ENCODE measurements around the gene KLRC1. TPM values are rescaled to one million over a fixed set of nuclear protein-coding genes. Genes with fewer than 3 reads are reported as not detected.

The KLRC1 gene
- total and polyA plus RNA-seq, 12 donors = 0.13 to 0.90 (median 0.22) TPM; not detected in 9

GRCh38 chr12:10457760-10458159 lies 4.6 kb upstream of the KLRC1 start:
- 87 to 89% methylated on average over 3 of the region's 3 CpGs for WGBS, 2 donors
- H3K4me1 ChIP-seq = no peaks in the 10 kb centered on the region
- ATAC-seq = no peak
- H3K27me3 ChIP-seq = no peaks in the 10 kb centered on the region
- H3K27ac ChIP-seq = no peak overlapping the region
- TF ChIP-seq CTCF (IDR thresholded peaks at IDR 0.05) = no peak
- intact Hi-C loops (cut with DNase I) = no loop called here
- H3K9me3 ChIP-seq = peaks cover 0 to 63% (median 22%) of the 10 kb centered on the region in 11 donors
- no peaks in the 10 kb centered on the region for H3K36me3 ChIP-seq
- no peak overlapping the region for H3K4me3 ChIP-seq
- DNase-seq = no peak

GRCh38 chr12:10456856-10457255 lies 3.7 kb upstream of the KLRC1 start:
- TF ChIP-seq CTCF (IDR thresholded peaks at IDR 0.05) = no peak
- no peak overlapping the region for H3K4me3 ChIP-seq
- H3K27ac ChIP-seq = no peak overlapping the region
- no peaks in the 10 kb centered on the region for H3K4me1 ChIP-seq
- ATAC-seq (no peak), DNase-seq (no peak)
- 84 to 94% methylated on average over 2 of the region's 2 CpGs for WGBS, 2 donors
- peaks cover 0 to 58% (median 22%) of the 10 kb centered on the region in 11 donors for H3K9me3 ChIP-seq
- no peaks in the 10 kb centered on the region for H3K27me3 ChIP-seq
- intact Hi-C loops (cut with DNase I) = no loop called here
- no peaks in the 10 kb centered on the region for H3K36me3 ChIP-seq

GRCh38 chr12:10455766-10456165 lies 2.6 kb upstream of the KLRC1 start:
- H3K4me3 ChIP-seq = no peak overlapping the region
- 72 to 89% methylated on average over 1 of the region's 1 CpG for WGBS, 2 donors
- no peak for DNase-seq
- intact Hi-C loops (cut with DNase I) = no loop called here
- H3K36me3 ChIP-seq = no peaks in the 10 kb centered on the region
- no peak overlapping the region for H3K27ac ChIP-seq
- ATAC-seq = no peak
- H3K9me3 ChIP-seq = peaks cover 0 to 51% (median 22%) of the 10 kb centered on the region in 11 donors
- H3K4me1 ChIP-seq = no peaks in the 10 kb centered on the region
- H3K27me3 ChIP-seq = no peaks in the 10 kb centered on the region
- TF ChIP-seq CTCF (IDR thresholded peaks at IDR 0.05) = no peak

- no peak for TF ChIP-seq CTCF (IDR thresholded peaks at IDR 0.05)
- H3K9me3 ChIP-seq = peaks cover 0 to 51% (median 22%) of the 10 kb centered on the region in 11 donors
- ATAC-seq (no peak), DNase-seq (no peak)
- no peak overlapping the region for H3K4me3 ChIP-seq
- no peaks in the 10 kb centered on the region for H3K27me3 ChIP-seq
- no peaks in the 10 kb centered on the region for H3K36me3 ChIP-seq
- 63% methylated on average over 1 of the region's 1 CpG for WGBS, 2 donors
- no peaks in the 10 kb centered on the region for H3K4me1 ChIP-seq
- no peak overlapping the region for H3K27ac ChIP-seq
- intact Hi-C loops (cut with DNase I) = no loop called here
Observed at GRCh38 chr12:10454531-10454930, 1.4 kb upstream of the KLRC1 start.

Measured in heart right ventricle (tissue), 16 donors.